Esophagus squamous epithelium (tissue), 4 donors: ENCODE results near the gene ANO2.

Experiments
- CTCF ChIP-seq, 6 experiments: fragments of 450-650 bp in 4 of 6; fragments of 200-600 bp in 2 of 6; sonication (generic) in 2 of 6; IDR thresholded peaks; one replicate each; pipeline ENCODE4 v1.5.1; 2016 to 2019; ENCODE audit warnings: antibody characterized with exemption in 6 of 6, mild to moderate bottlenecking in 4 of 6, moderate library complexity in 4 of 6
- POLR2A ChIP-seq, 4 donors: fragments of 450-650 bp; IDR thresholded peaks; one replicate each; pipeline ENCODE4 v1.6.1; 2017; ENCODE audit warnings: antibody characterized with exemption in 4 of 4, mild to moderate bottlenecking in 4 of 4, moderate library complexity in 3 of 4

GRCh38 chr12:5900533-5901205 is 44.4 kb downstream of the ANO2 start:
- TF ChIP-seq CTCF (IDR thresholded peaks at IDR 0.05) (no peak), POLR2A (IDR thresholded peaks at IDR 0.05) (no peak)
